ENCODE measurements around the gene C19orf85.

C19orf85 gene

DNA sequence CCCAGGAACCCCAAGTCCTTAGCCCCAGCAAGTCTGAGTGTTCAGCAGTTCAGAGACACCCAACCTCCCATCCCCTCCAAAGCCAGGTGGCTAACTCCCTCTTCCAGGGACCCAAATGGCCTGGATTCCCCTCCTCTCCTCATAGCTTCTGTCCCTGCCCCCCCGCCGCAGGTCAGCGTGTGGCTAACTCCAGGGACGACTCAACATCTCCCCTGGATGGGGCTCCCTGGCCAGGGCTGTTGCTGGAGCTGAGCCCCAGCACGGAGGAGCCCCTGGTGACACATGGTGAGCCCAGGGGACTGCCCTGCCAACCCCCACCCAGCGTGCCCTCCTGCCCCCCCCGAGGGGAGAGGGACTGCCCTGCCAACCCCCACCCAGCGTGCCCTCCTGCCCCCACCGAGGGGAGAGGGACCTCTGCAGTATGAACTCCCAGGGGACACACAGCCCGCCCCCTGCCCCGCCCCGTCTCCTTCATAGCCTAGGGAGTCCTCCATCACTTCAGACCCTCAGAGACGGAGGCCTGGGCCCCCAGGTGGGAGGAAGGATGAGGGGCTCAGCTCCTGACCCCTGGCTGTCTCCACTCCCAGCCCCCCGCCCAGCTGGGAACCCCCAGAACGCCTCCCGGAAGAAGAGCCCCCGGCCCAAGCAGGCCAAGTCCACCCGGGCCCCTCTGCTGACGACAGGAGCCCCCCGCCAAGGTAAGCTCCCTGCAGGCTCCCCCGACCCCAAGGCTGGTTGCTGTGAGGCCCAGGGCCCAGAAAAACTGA, 25.3 kb upstream of the C19orf85 start:
- DNase-seq (ENCODE audit: low read depth): no peak

DNA sequence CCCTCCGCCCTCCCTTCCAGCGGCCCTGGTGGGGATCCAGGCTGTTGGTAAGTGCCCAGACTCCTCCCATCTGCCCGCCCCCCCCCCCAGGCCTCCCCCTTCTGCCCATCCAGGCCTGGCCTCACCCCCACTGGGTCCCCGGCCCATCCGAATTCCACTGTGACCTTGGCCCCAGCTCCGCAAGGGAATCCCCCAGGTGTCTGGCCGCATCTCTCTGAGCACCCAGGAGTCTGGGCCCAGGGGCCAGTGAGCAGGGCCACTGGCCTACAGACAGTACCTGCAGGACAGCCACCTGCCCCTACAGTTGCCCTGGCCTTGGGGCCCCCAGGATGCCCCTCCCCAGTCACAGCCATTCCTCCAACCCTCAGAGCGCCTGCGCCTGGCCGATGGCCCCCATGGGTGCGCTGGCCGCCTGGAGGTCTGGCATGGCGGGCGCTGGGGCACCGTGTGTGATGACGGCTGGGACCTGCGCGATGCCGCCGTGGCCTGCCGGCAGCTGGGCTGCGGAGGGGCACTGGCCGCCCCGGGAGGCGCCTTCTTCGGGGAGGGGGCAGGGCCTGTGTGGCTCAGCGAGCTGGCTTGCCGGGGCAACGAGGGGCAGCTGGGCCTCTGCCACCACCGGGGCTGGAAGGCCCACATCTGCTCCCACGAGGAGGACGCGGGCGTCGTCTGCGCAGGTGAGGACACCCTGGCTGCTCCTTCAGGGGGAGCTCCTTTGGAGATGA, 24.6 kb upstream of the C19orf85 start:
- DNase-seq (ENCODE audit: low read depth): no peak

DNA sequence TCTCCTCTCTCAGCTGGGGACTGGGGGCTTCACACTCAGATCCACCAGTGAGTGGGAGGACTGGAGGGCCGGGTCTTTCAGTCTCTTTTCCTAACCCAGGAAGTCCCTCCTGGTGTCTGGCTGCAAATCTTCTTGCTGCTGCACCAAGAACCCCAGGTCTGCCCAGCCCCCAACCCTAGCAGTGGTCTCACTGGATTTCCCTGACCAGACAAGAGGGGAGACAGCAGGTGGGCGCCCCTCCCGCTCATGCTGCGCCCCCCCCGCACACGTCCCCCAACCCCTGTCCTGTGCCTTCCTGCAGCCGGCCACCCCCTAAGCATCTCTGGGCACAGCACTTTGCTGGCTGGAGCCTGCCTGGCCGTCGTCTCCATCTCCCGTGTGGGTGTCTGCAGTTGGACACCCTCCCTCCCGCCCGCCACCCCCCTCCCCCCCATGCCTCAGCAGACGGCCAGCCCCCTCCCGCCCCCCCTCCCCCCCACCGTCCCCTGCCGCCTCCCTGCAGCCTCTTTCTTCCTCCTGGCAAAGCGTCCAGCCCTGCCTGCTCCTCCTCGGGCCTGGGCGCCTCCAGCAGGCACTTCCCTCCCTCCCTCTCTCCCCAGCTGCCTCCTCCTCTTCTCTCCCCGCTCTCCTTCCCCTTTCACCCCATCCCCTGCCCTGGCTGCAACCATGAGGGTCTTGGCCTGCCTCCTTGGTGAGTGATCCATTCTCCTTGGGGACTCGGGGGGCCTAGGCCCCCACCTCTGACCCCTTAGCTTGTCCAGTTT, 23.6 kb upstream of the C19orf85 start, which contains the start of gene SSC5D:
Gene SSC5D (plus strand): TSS at position 513 of the 764 bp plus-strand sequence. CDS start 154 bp downstream, at position 667.
- peak; percentile 22 for DNase-seq (ENCODE audit: low read depth)

DNA sequence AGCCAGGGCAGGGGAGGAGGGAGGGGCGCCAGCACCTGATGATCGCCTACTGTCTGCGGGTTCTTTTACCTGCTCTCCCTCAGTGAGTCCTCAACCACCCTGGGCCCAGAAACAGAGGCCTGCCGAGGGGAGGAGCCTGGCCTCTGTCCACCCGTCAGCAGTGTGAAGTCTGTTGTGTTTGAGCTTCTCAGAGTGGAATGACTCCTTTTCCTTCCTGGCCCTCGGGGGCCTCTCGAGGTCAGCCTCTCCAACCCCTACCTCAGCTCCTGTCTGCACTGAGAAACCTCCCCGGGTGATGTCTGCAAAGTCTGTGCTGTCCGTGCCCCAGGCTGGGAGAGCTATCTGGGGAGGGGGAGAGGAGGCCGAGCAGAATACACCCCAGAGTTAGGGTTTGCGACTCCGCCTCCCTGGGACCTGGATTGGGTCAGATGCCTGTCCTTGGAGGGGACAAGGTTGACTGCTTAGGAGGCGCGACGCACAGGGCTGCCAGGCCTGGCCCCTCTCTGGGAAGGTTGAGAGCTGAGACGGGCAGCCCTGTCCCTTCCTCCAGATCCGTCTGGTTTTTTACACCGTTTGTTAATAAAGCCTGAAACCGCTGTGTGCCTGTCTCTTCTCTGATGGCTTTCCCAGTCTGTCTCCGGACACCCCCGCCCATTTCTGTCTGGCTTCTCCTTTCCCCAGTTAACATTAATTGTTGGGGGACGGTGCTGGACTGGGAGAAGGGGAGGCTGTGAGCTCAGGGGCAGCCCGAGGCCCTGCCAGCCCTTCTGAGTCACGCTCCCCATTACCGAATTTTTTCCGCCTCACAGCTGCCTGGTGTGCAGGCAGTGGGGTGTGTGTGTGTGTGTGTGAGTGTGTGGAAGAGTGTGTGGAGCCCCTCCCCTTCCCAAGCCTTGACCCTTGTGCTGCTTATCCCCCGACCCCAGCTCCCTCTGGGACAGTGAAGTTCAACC, 22.7 kb upstream of the C19orf85 start:
- peak; percentile 96 for DNase-seq (ENCODE audit: low read depth)

DNA sequence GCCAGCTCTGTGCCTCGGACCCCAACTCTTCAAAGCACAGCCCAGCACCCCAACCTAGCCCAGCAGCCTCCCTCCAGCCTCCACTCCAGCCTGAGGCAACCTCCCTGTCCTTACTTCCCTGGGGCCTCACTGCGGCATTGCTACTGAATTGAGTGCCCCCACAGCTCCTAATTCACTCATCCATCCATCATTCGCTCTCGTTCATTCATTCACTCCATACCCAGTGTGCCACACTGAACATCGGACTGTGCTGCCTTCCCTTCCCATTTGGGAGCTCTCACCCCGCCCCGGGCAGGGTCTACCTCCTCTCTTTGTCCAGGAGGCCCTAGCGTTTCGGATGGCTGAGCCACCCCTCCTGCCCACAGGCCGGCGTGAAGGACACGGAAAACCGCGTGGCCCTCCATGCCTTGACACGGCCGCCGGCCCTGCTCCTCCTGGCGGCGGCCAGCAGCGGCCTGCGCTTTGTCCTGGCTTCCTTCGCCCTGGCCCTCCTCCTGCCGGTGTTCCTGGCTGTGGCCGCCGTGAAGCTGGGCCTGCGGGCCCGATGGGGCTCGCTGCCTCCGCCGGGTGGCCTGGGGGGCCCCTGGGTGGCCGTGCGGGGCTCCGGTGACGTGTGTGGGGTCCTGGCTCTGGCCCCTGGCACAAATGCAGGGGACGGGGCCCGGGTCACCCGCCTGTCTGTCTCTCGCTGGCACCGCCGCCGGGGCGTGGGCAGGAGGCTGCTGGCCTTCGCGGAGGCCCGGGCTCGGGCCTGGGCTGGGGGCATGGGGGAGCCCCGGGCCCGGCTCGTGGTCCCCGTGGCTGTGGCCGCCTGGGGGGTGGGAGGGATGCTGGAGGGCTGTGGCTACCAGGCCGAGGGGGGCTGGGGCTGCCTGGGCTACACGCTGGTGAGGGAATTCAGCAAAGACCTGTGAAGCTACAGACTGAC, 21.8 kb upstream of the C19orf85 start:
- DNase-seq (ENCODE audit: low read depth): no peak

DNA sequence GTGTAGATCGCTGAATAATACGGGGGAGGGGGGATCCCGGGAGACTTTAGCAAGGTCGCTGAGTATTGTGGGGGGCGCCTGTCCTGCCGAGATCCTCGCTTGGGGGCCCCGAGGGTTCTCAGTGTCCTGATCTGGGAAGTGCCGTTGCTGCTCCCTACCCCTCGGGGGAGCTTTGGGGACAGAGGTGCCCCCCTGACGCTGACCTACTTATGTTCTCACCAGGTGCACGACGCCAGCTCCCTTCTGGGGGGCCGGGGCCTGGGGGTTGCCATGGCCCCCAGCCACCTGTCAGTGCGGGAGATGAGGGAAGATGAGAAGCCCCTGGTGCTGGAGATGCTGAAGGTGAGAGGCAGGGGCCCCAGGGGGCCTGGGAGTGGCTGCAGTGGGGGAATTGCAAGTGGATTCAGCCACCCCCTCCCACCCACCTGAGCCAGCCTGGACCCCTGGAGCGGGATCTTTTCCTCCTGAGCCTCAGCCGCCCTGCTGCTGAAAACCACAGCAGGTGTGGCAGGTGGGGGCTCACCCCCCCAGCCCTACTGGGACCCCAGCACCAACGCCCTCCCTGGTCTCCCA, 21.0 kb upstream of the C19orf85 start:
- no peak for DNase-seq (ENCODE audit: low read depth)

DNA sequence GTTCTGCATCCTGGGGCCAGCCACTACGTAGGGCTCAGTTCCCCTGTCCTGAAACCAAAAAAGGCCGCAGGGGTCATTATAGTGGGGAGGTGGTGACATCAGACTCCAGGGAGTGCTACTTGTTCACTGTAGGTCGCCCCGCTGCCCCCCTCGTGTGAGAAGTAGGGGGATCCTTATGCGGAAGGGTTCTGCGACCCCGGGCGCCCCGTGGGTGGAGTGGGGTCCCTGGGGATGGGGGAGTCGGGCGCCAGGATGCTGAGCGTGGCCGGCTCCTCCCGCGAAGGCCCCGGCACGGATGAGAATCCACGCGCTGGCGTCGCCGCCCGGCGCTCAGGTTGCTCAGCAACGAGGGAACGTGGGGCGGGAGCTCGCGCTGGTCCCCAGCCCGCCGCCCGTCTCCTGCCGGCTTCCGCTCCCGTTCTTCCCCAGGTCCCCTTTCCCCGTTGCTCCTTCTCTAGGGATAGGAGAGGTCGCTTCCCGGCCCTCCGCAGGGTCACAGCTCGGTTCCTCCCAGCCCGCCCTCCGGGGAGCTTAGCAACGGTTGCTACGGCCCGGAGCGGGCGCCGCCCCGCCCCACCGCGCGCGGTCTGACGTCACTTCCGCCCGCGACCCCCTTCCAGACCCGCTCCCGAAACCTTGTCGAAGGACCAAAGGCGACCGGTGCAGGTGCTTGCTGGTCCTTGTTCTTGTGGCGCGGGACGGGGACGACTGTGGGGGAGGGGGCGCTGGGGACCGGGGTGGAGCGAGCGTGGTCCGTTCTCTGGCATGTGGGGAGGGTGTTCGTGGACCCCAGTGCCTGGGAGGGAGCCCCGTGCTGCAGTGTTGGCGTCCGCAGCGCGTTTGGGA, 20.3 kb upstream of the C19orf85 start, which contains the start of gene NAT14:
Gene NAT14 (plus strand): TSS at position 596 of the 846 bp plus-strand sequence. CDS start 521 bp downstream, outside the sequence.
- DNase-seq (ENCODE audit: low read depth): peak; percentile 40

DNA sequence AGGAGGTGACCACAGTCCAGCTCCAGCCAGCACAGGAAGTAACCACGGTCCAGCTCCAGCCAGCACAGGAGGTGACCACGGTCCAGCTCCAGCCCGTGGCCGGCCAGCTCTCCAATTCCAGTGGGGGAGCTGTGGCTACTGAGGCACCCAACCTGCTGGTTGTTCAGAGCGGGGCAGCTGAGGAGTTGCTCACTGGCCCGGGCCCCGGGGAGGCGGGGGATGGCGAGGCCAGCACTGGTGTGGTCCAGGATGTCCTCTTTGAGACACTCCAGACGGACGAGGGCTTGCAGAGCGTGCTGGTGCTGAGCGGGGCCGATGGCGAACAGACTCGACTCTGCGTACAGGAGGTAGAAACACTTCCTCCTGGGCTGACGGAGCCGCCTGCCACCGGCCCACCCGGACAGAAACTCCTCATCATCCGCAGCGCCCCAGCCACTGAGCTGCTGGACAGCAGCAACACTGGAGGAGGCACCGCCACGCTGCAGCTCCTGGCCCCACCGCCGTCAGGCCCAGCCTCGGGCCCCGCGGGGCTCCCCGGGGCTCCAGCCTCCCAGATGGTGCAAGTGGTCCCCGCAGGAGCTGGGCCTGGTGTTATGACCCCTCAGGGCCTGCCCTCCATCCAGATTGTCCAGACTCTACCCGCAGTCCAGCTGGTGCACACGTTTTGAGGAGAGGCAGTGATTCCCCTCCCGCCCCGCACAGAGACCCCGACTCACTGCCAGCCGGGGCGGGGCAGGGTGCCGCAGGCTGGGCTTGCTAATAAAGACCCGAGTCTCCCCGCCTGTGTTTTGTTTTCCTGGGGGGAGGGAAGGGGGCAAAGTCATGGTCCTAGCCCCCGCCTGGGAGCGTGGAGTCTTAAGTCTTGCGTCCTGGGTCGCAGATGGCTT, 19.4 kb upstream of the C19orf85 start:
- DNase-seq (ENCODE audit: low read depth): no peak

DNA sequence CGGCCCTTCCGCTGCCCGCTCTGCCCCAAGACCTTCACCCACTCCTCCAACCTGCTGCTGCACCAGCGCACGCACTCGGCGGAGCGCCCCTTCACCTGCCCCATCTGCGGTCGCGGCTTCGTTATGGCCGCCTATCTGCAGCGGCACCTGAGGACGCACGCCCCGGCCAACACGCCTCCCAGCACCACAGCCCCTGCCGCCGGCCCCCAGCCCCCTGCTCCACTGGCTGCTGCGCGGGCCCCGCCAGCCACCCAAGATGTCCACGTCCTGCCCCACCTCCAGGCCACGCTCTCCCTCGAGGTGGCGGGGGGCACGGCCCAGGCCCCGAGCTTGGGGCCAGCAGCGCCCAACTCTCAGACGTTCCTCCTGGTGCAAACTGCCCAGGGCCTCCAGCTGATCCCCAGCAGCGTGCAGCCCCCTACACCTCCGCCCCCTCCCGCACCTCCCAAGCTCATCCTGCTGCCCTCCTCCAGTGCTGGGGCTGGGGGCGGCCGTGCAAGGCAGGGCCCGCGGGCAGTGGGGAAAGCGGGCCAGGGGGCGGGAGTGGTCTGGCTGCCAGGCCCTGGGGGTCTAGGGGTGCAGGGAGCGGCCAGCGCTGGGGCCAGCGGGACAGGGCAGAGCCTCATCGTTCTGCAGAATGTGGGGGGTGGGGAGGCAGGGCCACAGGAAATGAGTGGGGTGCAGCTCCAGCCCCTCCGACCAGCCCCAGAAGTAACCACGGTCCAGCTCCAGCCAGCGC, 18.6 kb upstream of the C19orf85 start:
- DNase-seq (ENCODE audit: low read depth): no peak

DNA sequence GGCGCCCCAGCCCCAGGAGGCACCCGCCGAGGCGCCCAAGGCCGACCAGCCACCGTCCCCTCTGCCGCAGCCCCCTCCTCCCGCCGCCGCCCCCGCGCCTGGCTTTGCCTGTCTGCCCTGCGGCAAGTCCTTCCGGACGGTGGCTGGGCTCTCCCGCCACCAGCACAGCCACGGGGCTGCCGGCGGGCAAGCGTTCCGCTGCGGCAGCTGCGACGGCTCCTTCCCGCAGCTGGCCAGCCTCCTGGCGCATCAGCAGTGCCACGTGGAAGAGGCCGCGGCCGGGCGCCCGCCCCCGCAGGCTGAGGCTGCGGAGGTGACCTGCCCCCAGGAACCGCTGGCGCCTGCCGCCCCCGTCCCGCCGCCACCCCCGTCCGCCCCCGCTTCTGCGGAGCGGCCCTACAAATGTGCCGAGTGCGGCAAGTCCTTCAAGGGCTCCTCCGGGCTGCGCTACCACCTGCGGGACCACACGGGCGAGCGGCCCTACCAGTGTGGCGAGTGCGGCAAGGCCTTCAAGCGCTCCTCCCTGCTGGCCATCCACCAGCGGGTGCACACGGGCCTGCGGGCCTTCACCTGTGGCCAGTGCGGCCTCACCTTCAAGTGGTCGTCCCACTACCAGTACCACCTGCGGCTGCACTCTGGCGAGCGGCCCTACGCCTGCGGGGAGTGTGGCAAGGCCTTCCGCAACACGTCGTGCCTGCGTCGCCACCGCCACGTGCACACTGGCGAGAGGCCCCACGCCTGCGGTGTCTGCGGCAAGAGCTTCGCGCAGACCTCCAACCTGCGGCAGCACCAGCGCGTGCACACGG, 17.8 kb upstream of the C19orf85 start:
- no peak for DNase-seq (ENCODE audit: low read depth)

DNA sequence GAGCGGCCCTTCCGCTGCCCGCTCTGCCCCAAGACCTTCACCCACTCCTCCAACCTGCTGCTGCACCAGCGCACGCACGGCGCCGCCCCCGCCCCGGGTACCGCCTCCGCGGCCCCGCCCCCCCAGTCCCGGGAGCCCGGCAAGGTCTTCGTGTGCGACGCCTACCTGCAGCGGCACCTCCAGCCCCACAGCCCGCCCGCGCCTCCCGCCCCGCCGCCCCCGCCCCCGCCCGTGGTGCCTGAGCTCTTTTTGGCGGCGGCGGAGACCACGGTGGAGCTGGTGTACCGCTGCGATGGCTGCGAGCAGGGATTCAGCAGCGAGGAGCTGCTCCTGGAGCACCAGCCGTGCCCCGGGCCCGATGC, 17.2 kb upstream of the C19orf85 start:
- DNase-seq (ENCODE audit: low read depth): no peak

DNA sequence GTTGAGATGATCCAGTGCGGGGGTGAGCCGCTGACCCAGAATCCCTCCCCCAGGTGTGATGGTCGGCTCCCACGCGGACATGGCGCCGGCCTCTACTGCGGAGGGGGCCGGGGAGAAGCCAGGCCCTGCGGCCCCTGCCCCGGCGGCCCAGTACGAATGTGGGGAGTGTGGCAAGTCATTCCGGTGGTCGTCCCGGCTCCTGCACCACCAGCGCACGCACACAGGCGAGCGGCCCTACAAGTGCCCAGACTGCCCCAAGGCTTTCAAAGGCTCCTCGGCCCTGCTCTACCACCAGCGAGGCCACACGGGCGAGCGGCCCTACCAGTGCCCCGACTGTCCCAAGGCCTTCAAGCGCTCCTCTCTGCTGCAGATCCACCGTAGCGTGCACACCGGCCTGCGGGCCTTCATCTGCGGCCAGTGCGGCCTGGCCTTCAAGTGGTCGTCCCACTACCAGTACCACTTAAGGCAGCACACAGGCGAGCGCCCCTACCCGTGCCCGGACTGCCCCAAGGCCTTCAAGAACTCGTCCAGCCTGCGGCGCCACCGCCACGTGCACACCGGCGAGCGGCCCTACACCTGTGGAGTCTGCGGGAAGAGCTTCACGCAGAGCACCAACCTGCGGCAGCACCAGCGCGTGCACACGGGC, 16.7 kb upstream of the C19orf85 start:
- no peak for DNase-seq (ENCODE audit: low read depth)

DNA sequence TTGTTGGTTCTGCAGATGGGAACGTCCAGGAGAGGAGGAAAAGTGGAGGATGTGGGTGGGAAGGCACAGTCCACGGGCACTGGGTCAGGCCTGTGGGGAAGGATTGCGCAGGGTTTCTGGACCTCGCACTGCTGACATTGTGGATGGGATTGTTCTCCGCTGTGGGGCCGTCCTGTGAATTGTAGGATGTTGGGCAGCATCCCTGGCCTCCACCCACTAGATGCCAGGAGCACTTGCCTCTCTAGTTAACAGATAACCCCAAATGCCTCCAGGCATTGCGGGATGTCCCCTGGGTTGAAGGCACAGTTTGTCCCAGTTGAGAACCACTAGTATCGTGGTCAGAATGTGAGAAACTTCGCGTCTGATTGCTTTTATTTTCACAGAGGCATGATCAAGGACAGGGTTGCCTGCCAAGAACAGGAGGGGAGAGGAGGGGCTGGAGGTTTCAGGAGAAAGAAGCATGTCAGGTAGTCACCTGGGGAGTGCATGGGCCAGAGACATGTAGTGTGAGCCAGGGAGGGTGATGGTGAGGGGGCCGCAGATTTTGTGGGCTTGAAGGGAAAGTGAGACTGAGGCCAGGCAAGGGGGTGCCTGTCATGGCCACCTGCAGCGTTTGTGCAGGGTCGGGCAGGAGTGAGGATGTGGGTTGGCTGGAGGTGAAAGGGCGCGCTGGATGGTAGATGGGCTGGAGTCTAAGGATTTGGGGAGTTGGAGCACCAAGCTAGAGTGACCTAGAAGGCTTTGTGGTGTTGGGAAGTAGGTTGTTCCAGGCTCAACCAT, 15.1 kb upstream of the C19orf85 start:
- no peak for DNase-seq (ENCODE audit: low read depth)

DNA sequence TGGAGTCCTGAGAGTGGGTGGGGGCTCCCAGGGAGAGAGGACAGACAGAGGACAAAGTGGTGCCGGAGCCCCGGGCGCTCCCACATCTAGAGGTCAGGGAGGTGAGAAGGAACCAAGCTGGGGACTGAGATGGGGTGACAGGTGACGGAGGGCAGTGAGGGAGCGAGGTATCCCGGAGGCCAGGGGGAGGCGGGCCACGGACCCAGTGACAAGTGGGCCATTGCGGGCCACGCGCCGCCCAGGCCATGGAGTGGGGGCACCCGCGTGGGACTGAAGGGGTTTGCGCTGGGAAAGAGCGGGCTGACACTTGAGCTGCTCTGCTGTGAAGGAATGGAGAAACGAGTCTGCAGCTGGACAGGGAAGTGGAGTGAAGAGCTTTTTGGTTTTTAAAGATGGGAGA, 14.5 kb upstream of the C19orf85 start:
- DNase-seq (ENCODE audit: low read depth): no peak

DNA sequence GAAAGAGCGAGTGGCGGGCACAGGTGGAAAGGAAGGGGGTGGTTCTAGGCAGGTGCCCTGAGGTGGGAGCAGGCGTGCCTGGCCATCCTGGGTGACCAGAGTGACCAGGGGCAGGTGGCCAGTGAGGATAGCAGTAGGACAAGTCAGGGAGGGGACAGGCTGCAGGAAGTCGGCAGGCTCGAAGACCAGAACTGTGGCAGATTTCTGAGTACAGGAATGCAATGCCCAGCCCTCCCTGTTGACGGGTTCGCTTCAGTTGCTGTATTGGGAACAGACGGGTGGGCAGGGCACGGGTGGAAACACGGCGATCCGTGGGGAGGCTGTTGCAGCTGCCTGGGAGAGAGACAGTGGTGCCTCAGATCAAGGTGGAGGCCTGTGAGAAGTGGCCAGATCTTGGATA, 13.8 kb upstream of the C19orf85 start:
- DNase-seq (ENCODE audit: low read depth): no peak
